Stimulated activated CD8-positive, alpha-beta memory T cell treated with anti-CD3 and anti-CD28 coated beads, Interleukin-7, amount 100 ng/mL, for 48 hours (primary cell): Measurements from ENCODE around the gene TGFBR2.
A peak's percentile ranks its signal among the peaks of the same experiment; 100 is the strongest.

Experiments used
- DNase-seq, 2 donors: peaks; one replicate each; pipeline ENCODE4 v3.0.0-alpha.2; 2020; ENCODE audit warnings: low read depth in 1 of 2; ENCODE audit errors: extremely low read depth in 1 of 2

The TGFBR2 gene

DNA sequence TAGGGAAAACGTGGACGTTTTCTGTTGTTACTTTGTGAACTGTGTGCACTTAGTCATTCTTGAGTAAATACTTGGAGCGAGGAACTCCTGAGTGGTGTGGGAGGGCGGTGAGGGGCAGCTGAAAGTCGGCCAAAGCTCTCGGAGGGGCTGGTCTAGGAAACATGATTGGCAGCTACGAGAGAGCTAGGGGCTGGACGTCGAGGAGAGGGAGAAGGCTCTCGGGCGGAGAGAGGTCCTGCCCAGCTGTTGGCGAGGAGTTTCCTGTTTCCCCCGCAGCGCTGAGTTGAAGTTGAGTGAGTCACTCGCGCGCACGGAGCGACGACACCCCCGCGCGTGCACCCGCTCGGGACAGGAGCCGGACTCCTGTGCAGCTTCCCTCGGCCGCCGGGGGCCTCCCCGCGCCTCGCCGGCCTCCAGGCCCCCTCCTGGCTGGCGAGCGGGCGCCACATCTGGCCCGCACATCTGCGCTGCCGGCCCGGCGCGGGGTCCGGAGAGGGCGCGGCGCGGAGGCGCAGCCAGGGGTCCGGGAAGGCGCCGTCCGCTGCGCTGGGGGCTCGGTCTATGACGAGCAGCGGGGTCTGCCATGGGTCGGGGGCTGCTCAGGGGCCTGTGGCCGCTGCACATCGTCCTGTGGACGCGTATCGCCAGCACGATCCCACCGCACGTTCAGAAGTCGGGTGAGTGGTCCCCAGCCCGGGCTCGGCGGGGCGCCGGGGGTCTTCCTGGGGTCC is at the start of gene TGFBR2:
Gene TGFBR2, plus strand, starts transcription at position 301 of the 731 bp plus-strand sequence. Its CDS starts 283 bp downstream, at position 584.
- DNase-seq: peak; percentile 84 to 85

DNA sequence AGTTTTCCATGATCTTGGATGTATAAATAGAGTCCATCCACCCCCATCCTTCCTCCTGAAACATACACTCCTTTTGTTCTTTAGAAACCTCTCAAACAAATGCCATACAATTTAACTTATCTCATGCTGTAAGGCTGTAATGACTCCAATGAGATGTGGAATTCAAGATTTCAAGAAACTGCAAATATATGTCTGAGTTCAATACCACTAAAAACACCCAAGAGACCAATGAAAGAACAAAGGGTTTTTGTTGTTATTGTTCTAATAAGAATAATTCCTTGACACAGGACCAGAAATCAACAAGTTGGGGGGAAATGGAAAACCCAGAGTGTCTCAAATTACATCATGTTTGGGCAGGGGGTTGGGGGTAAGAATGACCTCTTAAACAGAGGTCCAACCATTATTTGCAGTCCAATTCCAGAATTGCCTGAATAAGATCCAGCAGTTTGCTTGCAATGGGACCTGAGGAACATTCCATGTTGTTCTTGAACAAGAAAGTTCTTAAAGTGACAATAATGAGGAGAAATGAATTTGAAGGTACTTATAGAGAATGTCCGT is 48.6 kb upstream of the TGFBR2 start:
- DNase-seq: no peak

DNA sequence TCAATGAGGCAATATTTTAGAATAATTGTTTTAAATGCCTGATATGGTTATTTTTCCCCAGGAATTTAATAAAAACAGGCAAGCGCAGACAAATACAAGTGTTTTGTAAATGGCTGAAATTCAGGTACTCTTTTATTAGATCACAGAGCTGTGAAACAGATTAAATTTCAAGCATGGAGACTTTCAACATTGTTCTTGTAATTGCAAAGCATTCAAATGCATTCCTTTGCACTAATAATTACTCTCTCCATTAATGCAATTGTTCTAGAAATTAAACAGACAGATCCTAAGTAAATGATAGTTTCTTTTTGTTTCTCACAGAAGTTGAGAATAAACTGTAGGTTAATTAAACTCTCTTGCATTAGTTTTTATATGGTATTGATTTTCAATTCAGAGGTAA is 42.4 kb upstream of the TGFBR2 start:
- DNase-seq: no peak

DNA sequence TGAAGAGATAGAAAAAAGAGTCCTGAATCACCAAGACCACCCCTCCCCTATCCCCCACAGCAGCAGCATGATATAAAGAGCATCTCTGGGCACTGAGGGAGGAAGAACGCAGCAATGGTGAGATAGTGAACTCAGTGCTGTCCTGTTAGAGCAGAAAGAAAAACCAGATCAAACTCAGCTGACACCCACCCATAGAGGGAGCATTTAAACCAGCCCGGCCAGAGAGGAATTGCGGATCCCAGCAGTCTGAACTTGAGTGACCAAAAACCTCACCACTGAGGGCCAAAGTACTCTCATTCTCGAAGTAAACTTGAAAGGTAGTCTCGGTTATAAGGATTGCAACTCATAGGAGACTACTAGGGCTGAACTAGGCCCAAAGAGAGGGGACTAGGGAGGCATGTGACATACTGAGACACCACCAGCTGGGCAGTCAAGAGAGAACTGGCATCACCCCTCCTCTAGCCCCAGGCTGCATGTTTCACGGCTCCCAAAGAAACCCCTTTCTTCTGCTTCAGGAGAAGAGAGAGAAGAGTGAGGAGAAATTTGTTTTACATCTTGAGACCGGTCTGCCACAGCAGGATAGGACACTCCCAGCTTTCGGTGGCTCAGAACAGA is 39.2 kb upstream of the TGFBR2 start:
- DNase-seq: no peak

DNA sequence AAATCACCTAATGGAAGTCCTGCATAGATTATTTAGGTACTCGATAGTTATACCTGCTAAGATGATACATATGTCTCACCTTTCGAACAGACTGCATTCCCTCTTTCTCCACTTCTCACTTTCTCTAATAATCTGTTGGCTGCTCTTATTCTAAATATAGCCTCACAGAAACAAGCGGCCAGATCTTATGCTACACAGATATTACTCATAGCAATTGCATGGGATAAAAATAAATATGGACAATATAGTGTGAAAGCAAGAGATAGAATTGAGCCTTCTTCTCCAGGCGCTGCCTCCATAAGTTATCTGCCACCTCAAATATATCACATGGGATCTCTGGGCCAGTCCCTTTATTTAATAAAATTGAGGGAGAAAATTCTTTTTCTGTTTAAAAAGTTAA is 29.5 kb upstream of the TGFBR2 start:
- no peak for DNase-seq

DNA sequence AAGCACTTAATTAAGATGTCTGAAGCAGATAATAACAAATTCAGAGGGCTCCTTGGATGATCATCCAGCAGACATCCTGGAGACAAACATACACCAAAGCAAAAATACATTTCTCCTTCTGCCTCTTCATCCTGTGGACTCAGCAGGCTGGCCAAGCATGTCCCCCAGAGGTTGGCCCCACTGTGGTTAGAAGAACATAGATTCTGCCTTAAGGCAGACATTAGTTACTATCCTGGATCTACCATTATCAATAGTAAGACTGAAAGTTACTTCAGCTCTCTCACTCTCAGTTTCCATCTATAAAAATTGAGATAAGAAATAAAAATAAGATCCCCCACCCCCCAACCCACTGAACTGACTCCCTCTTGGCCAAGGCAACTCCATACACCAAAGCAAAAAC is 28.6 kb upstream of the TGFBR2 start:
- DNase-seq: no peak

DNA sequence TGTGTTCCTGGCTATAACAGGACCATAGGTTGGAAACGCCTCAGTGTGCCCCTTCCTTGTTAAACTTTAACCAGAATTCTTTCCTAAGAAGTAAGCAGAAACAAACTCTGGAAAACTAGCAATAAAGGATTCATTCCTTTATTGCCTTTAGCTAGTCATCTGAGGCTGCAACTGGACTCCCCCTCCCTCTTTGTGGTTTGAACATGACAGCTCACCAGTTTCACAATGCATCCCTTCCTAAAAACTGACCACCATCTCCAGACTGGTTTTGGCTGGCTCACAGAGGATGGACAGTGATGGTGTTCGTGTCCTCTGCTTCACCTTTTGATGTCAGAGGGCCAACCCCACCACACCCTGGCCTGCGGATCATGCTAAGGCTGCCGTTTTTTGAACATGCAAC is 27.9 kb upstream of the TGFBR2 start:
- no peak for DNase-seq

DNA sequence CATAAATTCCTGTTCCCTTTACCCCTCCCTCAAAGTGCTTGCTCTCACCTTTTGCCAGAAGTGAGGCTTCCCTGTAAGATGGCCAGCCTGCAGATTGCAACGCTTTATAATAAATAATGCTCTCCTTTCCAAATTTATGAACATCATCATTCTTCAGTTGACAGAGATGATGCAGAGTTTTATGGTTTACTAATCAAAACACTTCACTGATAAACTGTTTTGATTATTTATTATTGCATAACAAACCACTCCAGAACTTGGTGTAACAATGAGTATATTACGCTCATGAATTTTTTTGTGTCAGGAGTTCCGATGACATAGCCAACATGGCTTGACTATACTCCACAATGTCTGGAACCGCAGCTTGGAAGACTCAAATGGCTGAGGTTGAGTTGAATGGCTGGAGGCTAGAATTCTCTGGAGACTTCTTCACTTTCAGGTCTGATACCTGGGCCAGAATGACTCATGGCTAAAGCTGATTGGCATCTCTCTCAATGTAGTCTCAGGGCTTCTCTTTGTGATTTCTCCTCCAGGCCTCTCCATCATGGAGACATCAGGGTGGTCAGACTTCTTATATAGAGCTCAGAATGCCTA is 27.3 kb upstream of the TGFBR2 start:
- no peak for DNase-seq

DNA sequence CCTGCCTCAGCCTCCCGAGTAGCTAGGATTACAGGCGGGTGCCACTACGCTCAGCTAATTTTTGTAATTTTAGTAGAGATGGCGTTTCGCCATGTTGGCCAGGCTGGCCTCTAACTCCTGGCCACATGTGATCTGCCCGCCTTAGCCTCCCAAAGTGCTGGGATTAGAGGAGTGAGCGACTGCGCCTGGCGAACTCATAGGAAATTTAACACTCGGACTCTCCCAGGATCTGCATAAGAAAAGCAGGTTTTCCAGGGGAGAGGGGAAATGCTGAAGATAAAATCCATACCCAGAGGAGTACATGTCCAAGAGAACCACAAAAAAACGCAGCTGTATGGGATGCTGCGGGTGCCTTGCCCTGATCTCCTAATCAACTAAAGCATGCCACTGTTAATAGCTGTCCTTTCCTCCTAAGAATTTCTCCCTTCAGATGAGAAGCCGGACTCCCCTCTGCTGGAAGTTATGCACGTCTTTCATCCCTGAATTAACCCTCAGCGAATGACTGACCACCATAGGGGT is 25.3 kb upstream of the TGFBR2 start:
- no peak for DNase-seq

DNA sequence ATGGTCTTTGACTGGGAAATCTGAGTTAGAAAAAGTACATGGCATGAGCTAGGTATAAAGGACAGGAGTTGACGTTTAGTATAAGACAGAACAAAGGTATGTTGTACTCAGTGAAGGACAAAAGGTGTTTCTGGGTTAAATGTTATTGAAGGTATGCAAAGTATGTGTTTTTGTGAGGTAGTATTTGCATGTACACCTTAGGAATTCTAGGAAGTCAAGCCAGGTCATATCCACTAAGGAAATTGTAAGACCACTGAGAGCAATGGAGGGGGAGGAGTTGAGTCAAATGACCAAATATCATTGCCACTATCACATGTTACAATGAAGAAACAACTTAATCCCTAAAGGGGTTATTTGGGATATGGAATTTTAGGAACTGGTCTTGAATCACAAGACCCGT is 24.4 kb upstream of the TGFBR2 start:
- no peak for DNase-seq

DNA sequence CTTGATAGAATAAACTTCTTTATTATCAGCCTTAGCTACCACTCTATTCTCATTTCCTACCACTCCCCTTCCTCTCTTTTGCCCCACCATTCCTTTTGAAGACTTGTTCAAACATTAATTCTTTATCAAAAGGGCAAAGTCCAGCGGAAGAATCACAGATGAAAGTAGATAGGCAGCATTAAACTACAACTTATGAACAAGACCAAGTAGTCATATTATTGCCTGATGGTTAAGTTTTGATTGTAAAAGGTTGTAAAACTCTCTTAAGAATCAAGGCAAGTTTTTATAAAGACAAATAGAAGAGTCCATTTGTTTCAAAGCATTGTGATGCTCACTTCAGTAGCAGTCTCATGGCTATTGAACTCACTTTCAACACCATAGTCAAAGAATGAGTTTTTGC is 22.4 kb upstream of the TGFBR2 start:
- no peak for DNase-seq

DNA sequence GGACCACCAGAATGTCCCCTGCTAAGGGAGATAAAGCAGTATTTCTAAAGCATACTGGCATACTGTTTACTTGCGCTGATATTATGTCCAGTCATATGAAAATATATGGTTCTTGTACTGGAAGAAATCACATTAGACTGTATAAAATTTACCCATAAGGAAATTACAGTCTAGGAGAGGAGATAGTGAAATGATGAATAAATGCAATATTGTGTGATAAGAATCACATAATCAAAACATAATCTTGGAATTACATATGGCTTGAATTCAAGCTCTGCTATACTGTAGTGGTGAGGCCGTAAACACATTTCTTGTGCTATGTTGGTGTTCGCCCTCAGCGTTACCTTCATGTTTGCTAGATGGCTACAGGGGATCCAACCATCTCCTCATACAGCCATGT is 20.7 kb upstream of the TGFBR2 start:
- DNase-seq: no peak

DNA sequence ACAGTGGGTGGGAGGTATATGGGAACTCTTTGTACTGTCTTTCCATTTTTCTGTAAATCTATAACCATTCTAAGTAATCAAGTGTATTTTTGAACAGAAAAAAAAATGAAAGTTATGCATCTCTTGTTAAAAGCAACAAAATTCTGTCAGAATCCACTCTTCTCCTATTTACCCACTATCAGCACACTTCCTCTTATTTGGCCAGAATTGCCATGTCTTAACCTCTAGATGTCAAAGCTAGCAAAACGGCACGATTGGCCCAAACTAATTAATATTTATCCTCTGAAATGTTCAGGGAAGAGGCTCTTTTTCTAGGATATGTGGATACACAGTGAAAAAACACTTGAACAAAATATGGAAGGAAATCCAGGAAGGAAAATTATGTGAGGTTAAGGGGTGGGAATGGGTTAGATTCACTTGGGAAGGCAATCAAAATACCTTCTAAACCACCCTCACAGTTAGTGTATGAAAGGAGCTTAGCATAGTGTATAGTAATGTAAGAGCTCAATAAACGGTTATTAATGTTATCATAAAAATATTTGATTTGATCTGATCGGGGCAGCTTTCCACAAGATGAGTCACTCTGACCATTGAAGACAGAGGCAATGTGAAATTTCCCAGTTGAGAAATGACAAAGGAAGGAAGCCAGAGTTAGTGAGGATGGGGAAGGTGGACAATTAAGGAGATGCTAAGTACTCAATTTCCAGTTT is 20.1 kb upstream of the TGFBR2 start:
- no peak for DNase-seq

DNA sequence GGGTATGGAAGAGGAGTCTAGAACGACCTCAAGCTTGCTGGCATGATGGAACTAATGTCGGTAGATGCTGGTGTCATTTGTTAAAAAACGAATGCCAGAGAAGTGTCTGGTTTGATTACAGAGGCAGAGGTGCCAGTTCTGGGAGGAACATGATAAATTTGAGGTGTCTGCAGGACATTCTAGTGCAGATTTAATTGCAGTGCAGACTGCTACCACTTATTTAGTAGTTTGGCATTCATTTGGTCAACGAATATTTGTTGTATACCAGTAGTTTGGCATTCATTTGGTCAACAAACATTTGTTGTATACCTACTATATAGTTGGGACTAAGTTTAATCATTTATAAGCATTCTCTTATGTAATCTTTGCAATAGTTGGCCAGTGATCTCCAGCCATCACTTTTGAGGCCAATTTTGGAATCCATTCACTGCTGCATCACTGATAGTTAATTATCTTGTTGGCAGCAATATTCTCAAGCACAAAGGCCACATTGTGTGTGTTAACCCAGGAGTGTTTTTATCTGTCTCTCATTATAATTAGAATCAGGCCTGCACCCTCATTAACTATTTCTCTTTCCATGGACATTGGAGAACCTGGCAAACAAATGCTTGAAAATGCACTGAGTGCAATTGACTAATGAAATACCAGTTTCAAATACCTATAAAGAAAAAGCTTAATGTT is 19.5 kb upstream of the TGFBR2 start:
- no peak for DNase-seq

DNA sequence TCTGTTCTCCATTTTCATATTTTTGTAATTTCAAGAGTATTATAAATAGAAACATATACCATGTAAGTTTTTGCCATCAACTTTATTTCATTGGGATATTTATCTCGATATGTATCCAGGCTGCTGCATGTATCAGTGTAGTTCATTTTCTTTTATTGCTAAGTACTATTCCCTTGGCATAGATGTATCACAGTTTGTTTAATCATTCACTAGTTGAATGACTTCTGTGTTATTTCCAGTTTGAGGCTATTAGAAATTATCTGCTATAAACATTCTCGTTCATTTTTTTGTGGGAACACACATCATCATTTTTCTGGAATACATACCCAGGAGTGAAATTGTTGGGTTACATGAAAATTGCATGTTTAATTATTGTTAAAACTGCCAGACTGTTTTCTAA is 18.5 kb upstream of the TGFBR2 start:
- no peak for DNase-seq

DNA sequence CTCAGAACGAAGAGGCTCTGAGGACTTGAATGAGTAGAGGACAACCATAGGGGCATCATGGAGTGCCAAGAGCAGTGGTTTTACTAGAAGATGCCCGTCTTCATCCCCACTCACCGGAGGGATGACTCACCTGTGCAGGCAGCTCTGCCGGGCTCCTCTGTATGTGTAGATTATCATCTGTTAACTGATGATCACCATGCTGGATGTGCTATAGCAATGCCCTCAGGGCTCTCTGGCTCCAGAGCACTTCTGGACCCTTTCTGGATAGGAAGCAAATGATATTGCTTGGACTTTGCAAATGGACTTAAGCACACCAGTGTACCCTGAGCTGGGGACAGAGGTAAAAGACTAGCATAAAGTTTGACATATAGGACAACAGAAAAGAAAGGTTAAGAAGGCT is 10.2 kb upstream of the TGFBR2 start:
- DNase-seq: no peak

DNA sequence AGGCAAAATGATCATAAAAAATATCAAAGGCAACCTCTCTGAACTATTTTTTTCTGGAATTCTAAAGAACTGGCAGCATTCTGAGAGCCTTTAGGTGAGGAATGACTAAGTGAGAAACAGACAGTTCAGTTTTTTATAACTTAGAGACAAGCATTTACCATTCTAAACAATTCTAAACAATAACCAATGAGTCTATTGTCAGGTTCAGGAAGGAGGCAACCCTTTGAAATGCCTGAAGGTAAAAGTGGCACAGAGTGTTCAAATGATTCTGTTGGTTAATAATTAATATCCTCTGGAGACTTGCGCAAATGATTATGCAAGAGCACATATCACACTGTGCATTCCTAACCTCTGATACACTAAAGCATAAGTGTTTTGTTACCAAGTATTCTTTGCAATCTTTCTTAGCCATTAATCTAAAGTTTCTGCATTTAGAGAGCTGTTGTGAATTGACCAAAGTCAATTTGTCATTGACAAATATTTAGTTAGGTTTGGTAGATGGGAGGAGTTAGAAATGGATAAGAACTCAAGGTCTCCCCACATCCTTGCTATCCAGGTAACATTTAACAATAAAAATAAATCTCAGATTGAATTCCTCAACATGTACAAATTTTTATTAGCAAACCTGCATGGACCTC is 9.2 kb upstream of the TGFBR2 start:
- no peak for DNase-seq

DNA sequence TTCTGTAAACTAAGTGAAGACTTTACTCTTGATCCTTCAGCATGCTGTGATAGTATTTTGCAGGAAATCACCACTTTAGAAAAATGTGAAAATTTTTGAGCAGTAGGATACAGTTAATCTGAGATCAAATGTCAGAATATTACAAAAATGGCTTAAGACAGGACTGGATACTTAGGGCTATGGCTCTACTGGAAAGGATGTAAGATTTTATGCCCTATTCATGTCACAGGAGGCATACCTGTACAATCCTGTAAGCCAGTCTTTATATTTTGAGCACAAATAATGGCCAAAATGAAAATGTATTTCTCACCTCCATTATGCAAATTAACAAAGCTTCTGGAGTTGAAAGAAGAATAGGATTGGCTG is 8.6 kb upstream of the TGFBR2 start:
- DNase-seq: no peak

DNA sequence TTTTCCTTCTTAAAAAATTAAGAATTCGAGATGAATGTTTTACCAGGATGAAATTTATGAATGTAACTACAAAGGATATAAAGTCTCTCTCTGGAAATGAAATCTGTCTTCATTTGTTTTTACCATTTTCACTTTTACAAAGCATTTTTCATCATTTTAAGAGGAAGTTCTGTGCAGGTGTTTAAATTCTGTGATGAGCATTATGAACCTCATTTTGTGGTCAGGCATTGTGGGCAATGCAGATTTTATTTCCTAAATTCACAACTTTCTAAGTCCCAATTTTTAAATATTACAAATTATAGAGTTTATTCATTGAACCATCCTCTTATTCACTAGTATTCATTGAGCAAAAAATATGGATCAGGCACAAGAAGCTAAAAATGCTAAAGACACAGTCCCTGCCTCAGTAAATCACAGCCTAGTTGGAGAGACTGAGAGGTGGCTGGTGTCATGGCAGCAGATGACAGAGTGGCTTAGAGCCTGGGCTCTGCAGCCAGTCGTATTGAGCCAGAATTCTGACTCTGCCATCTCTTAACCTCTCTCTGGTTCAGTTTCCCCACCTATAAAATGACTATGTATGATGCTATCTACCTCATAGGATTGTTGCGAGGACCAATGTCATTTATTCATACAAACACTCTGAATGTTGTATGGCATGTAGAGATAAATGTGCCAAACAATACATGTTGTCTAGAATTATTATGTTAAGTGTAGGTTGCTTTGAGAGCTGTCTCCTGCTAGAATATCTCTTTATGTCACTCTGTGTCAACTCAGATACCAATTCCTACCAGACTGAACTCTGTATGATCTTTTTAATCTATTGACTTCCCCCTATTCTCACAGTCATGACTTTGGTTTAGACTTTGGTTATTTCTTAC is 7.5 kb upstream of the TGFBR2 start:
- DNase-seq: no peak
